ENCODE data around the gene ELMO1. TPM values are rescaled to one million over a fixed set of nuclear protein-coding genes. Genes with fewer than 3 reads are reported as not detected.

Gene ELMO1
- total and polyA plus RNA-seq, 4 donors = 10.1 to 183 (median 34.4) TPM

- TF ChIP-seq, protein P1, sequence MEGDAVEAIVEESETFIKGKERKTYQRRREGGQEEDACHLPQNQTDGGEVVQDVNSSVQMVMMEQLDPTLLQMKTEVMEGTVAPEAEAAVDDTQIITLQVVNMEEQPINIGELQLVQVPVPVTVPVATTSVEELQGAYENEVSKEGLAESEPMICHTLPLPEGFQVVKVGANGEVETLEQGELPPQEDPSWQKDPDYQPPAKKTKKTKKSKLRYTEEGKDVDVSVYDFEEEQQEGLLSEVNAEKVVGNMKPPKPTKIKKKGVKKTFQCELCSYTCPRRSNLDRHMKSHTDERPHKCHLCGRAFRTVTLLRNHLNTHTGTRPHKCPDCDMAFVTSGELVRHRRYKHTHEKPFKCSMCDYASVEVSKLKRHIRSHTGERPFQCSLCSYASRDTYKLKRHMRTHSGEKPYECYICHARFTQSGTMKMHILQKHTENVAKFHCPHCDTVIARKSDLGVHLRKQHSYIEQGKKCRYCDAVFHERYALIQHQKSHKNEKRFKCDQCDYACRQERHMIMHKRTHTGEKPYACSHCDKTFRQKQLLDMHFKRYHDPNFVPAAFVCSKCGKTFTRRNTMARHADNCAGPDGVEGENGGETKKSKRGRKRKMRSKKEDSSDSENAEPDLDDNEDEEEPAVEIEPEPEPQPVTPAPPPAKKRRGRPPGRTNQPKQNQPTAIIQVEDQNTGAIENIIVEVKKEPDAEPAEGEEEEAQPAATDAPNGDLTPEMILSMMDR (IDR thresholded peaks at IDR 0.05; ENCODE audit: control extremely low read depth, extremely low read depth) = no peak
- Histone ChIP-seq H3K4me3 (no peak overlapping the region), H3K9ac (ENCODE audit: insufficient read depth in 1 of 2, low read length in 2 of 2) (no peak overlapping the region), H3K4me1 (ENCODE audit: control insufficient read depth in 5 of 5, insufficient read depth in 5 of 5, low read length in 5 of 5) (peaks cover 0 to 7% (median 0%) of the 10 kb centered on the region in 5 donors), H3K36me3 (ENCODE audit: control insufficient read depth in 4 of 4, insufficient read depth in 4 of 4, low read length in 4 of 4) (no peaks in the 10 kb centered on the region), H3K9me3 (ENCODE audit: control insufficient read depth in 4 of 4, insufficient read depth in 3 of 4, low read length in 3 of 4) (peaks cover 0 to 2% (median 0%) of the 10 kb centered on the region in 4 donors), H3K27me3 (ENCODE audit: control insufficient read depth in 3 of 3, insufficient read depth in 3 of 3, low read length in 2 of 3) (no peaks in the 10 kb centered on the region), H3K27ac (ENCODE audit: low read depth in 1 of 2, low read length in 1 of 2) (no peak overlapping the region)
- no peak for ATAC-seq (ENCODE audit: insufficient read depth, low FRiP score)
- WGBS, 2 donors = 27 to 39% methylated on average over 2 of the region's 2 CpGs
- no peak for DNase-seq
These were observed 46.3 kb upstream of the ELMO1 start for GRCh38 chr7:37494926-37495325.

- ATAC-seq (ENCODE audit: insufficient read depth, low FRiP score) = no peak
- Histone ChIP-seq H3K27ac (ENCODE audit: low read depth in 1 of 2, low read length in 1 of 2) (no peak overlapping the region), H3K36me3 (ENCODE audit: control insufficient read depth in 4 of 4, insufficient read depth in 4 of 4, low read length in 4 of 4) (no peaks in the 10 kb centered on the region), H3K4me3 (no peak overlapping the region), H3K4me1 (ENCODE audit: control insufficient read depth in 5 of 5, insufficient read depth in 5 of 5, low read length in 5 of 5) (peaks cover 0 to 7% (median 0%) of the 10 kb centered on the region in 5 donors), H3K27me3 (ENCODE audit: control insufficient read depth in 3 of 3, insufficient read depth in 3 of 3, low read length in 2 of 3) (no peaks in the 10 kb centered on the region), H3K9ac (ENCODE audit: insufficient read depth in 1 of 2, low read length in 2 of 2) (no peak overlapping the region), H3K9me3 (ENCODE audit: control insufficient read depth in 4 of 4, insufficient read depth in 3 of 4, low read length in 3 of 4) (peaks cover 0 to 2% (median 0%) of the 10 kb centered on the region in 4 donors)
- 83 to 90% methylated on average over 13 of the region's 13 CpGs for whole genome bisulfite sequencing, 2 donors
- TF ChIP-seq, protein P1 (IDR thresholded peaks at IDR 0.05; ENCODE audit: control extremely low read depth, extremely low read depth) = no peak
- DNase-seq = no peak
These were observed 45.1 kb upstream of the ELMO1 start for GRCh38 chr7:37493810-37494209.

DNA sequence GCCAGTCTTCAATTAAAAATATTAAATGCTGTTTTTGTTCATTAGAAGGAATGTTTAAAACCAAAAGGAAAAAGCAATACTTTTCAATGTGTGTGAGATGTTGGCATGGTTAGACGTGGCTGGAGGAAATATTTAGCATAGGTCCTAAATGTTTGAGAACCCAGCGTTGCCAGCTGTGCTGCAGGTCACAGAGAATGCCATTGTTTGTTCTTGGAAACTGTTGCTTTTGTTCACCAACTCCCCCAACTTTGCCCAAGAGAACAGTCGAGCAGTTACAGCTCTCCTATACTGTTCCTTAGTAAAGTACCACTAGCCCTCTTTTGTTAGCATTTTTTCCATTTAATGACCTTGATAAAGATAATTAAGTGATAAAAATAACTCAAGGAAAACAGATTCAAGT lies 44.5 kb upstream of the ELMO1 start:
- Histone ChIP-seq H3K9me3 (ENCODE audit: control insufficient read depth in 4 of 4, insufficient read depth in 3 of 4, low read length in 3 of 4) (peaks cover 0 to 3% (median under 1%) of the 10 kb centered on the region in 4 donors), H3K36me3 (ENCODE audit: control insufficient read depth in 4 of 4, insufficient read depth in 4 of 4, low read length in 4 of 4) (no peaks in the 10 kb centered on the region), H3K4me3 (no peak overlapping the region), H3K9ac (ENCODE audit: insufficient read depth in 1 of 2, low read length in 2 of 2) (no peak overlapping the region), H3K27me3 (ENCODE audit: control insufficient read depth in 3 of 3, insufficient read depth in 3 of 3, low read length in 2 of 3) (no peaks in the 10 kb centered on the region), H3K27ac (ENCODE audit: low read depth in 1 of 2, low read length in 1 of 2) (no peak overlapping the region), H3K4me1 (ENCODE audit: control insufficient read depth in 5 of 5, insufficient read depth in 5 of 5, low read length in 5 of 5) (peaks cover 0 to 7% (median 0%) of the 10 kb centered on the region in 5 donors)
- DNase-seq = no peak
- TF ChIP-seq, protein P1 (IDR thresholded peaks at IDR 0.05; ENCODE audit: control extremely low read depth, extremely low read depth) = no peak
- WGBS, 2 donors = 69 to 79% methylated on average over 3 of the region's 3 CpGs
- no peak for ATAC-seq (ENCODE audit: insufficient read depth, low FRiP score)

Measured in lung (tissue), 12 donors.